Posterior cingulate gyrus (tissue), 11 donors: Measurements from ENCODE around the gene HORMAD2.
"Not testable (repeated sequence)": the region's sequence is repeated elsewhere in the genome, so short reads cannot be mapped to it uniquely, and the experiment has no call there.

Experiments used
- DNase-seq, 10 donors: peaks; one replicate each; pipeline versions ENCODE4 v3.0.0 to v3.0.0-alpha.2; 2020 to 2021; ENCODE audit warnings: mixed read lengths in 3 of 10
- intact Hi-C: fragments of 100-400 bp; cut with DNase I; formaldehyde crosslinking; loops from one replicate; pipeline ENCODE4 v1.15.1; 2023

HORMAD2 gene

DNA sequence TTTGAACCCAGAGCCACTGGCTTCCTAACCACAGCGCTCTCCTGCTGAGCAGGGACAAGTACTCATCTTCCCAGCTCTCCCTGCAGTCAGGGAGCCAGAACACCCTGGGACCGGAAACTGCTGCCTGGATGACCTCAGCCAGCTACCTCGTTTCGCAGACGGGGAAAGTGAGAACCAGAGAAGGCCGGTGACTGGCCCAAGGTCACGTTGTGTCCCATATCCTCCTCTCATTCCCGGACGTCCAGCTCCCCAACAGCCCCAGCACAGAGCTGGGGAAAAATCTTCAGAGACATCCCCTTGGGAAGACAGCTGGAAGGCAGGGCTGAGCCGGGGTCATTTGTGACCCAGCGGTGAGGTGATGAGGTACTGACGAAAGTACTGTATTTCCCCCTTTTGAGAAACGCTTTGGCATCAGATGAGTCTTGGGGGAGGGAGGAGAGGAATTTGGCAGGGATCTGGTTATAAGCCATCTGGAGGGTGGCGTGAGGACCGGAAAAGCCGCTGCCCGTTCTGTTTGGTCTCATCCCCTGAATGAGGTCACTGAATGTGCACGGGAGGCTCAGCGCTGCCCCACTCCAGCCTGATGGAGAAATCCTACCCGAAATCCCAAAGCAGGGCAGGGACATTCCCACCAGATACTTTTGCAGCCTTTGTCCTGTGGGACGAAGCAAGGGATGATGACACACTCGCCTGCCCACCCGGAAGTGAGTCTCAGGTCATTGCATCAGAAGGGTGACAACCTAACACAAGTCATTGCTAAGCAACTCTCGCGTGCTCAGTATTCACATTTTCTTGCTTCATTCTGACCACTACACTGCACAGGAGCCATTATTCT is 125.2 kb downstream of the HORMAD2 start:
- intact Hi-C loops: no loop called here
- no peak for DNase-seq

DNA sequence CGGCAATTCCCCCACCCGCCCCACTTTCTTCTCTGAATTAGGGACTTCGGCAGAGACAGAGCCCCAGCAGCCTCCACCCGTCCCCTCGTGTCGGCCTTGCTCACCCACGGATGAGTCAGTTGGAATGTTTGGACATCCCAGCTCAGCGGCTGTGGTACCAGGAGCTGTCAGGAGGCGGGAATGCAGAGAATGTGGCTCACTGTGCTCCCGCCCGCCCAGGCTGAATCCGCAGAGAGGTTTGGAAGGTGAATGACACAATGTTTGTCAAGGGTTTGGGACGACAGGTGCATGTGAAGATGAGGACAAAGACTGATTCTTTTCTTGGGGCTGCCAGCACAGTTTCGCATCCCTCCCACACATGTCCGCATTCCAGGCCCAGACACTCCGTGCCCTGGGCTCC is 126.7 kb downstream of the HORMAD2 start:
- intact Hi-C loops: no loop called here
- DNase-seq: peak in 6 of 10 donors; percentile 32 to 91 (median 62)

DNA sequence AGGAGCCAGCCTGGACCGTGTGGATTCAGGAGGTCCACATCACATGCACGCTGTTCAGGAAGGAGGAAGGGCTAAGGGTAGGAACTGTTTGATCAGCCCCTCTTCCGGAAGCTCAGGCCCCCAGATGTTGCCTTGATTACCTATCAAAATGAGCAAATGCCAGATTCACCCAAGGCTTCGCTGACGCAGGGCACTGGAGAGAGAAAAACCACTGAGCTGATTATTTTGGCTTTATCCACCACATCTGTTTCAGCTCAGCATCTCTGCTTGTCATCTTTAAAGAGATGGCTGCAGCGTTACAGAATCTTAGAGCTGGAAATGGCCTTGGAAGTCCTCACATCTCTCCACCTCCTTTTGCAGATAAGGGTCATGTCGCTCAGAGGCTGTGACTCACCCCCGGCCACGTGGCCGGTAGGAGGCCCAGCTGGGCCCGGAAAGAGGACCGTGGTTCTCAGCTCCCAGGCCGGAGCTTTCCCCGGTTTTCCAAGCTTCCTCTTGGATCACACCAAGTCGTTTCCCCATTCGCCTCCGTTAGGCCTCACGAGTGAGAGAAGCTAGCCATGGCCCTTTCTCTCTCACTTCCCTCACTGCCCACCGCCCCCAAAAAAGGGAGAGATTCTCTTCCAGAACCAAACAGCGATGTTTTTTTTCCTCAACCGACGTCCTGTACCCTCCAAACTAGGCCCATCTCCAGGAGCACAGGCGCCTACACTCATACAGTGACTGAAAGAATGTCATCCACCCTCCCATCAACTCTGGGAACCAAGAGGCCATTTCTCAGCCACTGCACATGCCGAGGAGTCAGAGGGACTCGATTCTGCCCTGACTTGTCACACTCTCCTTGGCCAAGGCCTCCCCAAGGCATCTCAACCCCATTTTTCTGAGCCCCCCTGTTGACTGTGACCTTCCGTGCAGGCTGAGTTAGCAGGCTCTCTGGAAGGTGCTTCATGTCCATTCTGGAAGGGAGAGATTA is 128.7 kb downstream of the HORMAD2 start:
- intact Hi-C loops: no loop called here
- DNase-seq: no peak

DNA sequence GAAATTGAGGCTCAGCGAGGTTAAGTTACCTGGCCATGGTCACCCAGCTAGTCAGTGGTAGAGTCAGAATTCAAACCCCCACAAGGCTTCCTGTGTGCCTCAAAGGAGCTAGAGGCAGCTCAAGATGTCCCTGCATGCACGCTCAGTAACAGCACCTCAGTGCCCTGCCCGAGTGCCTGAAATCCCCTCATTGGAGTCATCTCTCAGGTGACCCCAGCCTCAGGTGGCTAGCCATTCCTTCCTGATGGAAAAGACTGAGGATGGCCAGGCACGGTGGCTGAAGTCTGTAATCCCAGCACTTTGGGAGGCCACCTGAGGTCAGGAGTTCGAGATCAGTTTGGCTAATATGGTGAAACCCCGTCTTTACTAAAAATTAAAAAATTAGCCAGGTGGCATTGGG is 129.4 kb downstream of the HORMAD2 start:
- intact Hi-C loops: no loop called here
- no peak for DNase-seq

DNA sequence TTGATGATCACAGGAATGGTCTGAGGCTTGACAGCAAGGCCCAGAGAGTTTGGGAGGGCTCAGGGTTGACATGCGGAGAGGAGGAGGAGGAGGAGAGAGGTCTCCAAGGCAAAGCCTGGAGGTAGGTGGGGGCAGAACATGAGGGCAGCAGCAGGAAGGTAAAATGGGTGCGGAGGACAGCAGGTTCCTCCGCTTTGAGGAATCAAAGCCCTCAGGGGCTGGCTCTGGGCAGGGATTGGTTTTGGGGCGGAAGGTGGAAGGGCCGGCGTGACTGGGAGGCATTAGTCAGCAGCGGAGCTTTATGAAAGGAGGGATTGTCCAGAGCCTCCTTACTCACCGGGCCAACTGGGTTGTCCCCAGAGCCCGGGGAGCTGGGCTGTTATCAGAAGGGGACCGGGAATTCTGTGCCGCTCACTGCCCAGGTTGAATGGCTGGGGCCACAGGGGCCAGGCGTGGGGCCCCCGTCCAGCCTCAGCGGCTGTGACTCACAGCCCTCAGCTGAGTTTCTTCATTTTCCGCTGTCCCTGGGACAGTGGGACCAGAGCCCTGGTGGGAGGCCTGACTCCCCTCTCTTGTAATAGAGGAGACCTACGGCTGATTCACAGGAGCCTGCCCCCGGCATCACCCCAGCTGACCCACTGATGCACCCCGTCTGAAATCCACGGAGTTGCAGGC is 130.1 kb downstream of the HORMAD2 start:
- intact Hi-C loops: no loop called here
- peak in 5 of 10 donors; percentile 48 to 92 (median 61) for DNase-seq

DNA sequence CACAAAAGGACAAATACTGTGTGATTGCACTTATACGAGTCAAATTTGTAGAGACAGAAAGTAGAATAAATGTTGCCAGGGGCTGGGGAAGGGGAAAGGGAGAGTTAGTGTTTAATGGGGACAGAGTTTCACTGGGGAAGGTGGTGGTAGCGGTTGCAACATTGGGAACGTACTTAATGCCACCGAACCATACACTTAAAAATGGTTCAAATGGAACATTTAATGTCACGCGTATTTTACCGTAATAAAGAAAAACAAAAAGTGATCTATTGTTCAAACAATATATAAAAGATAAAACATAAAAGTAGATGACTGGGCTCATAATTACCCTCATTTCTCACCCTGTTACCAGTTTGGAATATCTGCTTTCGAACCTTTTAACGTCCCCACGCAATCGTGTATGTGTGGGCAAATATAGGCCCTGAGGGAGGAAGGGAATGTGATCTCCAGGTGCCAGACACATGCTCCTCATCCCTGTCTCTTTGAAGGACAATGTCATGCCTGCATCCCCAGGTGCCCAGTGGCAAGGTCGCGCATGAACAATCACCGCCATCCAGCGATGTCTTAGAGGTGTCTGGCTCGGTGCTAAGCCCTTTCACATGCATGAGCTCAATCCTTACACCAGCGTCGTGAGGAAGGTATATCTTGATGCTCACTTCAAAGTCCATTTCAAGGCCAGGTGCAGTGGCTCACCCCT is 131.0 kb downstream of the HORMAD2 start:
- intact Hi-C loops: no loop called here
- DNase-seq: no peak

DNA sequence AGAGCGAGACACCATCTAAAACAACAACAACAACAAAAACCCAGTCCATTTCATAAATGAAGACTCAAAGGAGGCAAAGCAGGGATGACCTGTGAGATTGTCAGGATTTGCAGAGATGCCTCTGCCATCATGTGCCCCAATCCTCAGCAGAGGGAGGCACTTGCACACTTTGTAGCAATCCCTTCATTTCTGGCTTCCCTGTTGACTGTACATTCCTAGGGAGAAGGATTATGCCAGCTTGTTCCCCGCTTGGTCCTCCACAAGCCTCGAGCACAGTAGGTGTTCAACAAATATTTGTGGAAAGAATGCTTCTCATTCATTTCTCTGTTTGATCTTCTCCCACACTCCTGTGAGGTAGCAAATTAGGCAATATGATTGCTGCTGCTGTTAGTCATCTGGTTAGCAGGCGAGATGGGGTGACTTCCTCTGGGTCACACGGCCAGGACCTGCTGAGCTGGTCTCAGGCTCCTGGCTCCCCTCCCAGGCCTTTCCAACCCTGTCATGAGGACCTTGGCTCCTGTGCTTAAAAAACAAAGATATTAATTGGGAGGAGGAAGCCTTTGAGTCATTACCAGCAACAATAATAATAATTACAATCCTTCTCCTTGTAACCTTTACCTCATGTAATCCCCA is 132.2 kb downstream of the HORMAD2 start:
- DNase-seq: no peak
- intact Hi-C loops: no loop called here

DNA sequence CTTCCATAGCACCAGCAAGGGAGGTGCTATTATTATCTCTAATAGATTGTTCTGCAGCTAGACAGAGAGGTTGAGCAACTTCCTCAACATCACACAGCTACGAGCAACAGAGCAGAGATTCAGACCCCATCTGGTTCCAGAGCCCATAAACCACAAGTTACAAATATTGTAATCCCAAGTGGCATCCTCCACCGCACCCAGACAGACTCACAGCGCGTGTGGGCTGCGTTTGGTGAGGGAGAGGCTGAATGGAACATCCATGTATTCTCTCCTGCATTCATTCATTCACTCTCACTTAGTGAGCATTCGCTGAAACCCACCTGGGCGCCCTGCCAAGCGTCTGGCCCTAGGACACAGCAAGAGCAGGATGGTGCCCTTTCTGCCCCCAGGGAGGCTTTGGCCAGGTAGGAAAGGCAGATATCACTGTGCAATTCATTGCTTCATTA is 132.8 kb downstream of the HORMAD2 start:
- intact Hi-C loops: no loop called here
- no peak for DNase-seq

DNA sequence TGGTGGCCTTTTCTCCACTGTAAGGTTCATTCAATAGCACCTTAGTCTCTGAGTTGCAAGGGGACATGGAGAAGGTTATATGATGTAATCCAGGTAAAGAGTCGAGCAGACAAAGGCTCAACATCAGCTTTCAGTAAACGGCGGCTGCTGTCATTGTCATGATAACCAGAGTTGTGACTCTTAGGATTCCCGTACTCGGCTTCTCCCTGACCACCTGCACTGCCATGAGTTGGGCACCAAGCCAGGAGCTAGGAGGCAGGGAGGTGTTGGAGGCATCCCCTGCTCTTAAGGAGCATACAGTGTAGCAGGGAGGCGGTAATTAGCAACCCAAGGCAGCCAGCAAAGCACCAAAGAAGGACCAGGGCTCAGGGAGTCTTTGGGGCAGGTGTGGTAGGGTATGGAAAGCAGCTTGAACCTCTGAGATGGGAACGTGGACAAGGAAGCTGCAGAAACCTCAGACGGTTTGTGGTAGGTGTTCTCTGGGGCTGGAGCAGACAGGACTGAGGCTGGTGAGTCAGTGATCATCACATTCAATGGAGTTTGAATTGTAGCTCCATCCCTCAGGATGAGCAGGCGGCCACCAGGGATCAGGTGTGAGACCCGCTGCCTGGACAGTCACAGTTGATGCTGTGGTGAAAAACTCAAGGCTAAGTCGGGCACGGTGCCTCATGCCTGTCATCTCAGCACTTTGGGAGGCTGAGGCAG is 134.6 kb downstream of the HORMAD2 start:
- intact Hi-C loops: no loop called here
- peak in 1 of 10 donors; percentile 25 for DNase-seq

DNA sequence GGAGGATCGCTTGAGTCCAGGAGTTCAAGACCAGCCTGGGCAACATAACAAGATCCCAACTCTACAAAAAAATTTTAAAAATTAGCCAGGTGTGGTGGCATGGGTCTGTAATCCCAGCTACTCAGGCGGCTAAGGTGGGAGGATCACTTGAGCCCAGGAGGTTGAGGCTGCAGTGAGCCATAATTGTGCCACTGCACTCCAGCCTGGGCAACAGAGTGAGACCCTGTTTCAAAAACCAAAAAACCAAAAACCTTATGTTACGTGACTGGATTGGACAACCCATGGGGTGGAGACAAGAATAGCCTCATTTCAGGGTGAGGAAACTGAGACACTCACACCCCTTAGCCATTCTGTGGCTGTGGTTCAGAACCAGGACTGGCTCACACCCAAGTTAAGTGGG is 136.0 kb downstream of the HORMAD2 start:
- DNase-seq, intact Hi-C loops: not testable (repeated sequence)

DNA sequence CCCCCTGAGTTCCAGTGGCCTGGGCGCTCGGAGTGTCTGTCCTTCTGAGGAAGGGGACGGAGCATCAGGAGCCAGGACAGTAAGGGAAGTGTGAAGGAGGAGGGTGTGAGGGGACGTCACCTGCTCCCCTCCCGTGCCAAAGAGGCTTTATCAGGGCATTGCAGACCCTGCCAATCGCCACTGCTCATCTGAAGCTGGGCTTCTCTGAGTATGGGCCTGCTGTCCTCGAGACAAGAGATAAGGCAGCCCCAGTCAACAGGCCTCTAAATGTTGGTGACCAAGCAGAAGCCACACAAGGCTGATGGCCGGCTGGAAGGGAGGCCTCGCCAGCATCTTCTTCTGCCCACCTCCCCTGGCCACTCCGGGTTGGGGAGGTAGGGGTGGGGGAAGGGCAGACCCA is 136.4 kb downstream of the HORMAD2 start:
- intact Hi-C loops: no loop called here
- DNase-seq: peak in 1 of 10 donors; percentile 41

DNA sequence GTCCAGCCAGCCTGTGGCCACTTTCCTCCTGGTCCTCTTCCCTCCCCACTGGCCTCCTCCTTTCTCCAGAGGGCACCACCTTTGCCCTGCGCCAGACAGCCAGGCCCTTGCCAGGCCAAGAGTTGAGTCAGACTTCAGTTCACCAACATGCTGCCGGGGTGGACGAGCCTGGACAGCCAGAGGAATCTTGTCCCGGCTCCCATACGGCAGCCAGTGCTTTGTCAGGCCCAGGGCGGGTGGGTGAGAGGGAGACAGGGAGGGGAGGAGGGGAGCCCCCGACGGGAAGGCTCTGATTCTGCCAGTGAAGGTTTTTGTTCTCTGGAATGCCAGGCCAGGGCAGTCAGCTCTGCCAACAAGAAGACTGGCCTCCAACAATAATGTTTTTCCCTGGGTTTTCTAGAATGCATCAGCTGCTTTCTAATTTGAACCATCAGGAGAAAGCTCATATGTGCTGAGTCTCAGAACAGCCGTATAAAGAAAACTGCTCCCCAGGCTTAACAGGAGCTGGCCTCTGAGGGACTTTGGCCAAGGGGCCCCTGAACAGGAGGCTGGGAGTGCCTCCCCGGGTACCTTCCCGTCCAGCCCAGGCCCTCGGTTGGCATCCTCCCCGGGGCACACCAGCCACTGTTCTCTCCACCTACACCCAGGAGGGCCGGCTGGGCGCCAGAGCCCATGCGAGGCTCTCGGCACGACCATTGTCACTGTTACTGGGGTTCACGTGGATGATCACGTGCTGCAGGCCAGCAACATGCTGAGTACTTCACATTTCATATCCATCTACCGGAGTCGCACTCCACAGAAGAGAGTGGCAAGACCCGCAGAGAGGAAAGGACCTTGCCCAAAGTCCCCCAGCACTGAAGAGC is 137.7 kb downstream of the HORMAD2 start:
- intact Hi-C loops: no loop called here
- DNase-seq: peak in 4 of 10 donors; percentile 37 to 85 (median 56)

DNA sequence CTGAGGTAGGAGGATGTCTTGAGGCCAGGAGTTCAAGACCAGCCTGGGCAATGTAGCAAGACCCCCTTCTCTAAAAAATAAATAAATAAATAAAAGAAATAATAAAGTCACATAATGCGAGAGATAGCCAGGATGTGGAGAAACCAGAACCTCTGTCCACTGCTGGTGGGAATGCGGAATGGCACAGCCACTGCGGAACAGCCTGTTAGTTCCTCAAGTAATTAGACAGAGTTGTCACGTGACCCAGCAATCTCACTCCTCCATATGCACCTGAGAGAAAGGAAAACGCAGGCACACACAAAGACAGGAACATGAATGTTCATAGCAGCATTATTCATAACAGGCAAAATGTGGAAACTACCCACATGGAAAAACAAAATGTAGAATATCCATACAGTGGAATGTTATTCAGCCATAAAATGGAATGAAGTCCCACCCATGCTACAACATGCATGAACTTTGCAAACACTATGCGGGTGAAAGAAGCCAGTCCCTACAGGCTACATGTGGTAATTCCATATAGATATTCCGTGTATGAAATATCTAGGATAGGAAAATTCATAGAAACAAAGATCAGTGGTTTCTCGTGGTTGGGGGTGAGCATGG is 138.9 kb downstream of the HORMAD2 start:
- intact Hi-C loops: no loop called here
- DNase-seq: peak in 1 of 10 donors; percentile 30

DNA sequence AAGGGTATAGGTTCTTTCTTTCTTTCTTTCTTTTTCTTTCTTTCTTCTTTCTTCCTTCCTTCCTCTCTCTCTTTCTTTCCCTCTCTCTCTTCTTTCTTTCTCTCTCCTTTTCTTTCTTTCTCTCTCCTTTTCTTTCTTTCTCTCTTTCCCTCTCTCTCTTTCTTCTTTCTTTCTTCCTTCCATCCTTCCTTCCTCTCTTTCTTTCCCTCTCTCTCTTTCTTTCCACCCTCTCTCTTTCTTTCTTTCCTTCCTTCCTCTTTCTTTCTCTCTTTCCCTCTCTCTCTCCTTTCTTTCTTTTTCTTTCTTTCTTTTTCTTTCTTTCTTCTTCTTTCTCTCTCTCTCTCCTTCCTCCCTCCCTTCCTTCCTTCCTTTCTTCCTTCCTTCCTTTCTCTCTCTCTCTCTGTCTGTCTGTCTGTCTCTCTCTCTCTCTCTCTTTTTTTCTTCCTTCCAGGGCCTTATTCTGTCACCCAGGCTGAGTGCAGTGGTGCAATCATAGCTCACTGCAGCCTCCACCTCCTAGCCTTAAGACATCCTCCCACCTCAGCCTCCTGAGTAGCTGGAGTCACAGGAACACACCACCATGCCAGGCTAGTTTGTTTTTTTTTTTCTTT is 139.5 kb downstream of the HORMAD2 start:
- DNase-seq: no peak
- intact Hi-C loops: no loop called here

DNA sequence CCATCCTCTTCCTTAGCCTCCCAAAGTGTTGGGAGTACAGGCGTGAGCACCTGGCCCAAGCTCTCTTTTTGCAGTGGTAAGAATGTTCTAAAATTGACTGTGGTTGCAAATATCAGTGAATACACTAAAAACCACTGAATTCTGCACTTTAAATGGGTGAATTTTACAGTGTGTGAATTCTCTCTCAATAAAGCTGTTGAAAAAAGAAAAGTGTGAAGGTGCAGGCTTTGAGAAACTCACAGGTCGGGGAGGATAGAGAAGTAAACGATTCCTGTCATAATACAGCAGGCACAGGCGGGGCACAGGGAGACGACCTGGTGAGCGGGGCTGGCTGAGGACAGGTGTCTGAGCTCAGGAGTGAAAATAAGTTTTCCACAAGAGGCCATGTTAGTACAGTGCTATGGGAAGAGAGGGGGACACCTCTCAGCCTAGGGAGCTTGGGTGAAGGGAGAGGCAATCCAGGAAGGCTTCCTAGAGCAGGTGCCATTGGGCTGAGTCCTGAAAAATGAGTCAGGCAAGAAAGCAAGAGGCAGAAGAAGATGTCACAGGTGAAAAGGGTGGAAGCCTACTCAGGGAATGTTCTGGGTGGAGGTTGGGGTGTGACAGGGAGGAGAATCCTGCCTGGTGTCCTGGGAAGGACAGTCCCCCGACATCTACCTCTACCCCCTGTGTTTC is 140.2 kb downstream of the HORMAD2 start:
- intact Hi-C loops: no loop called here

DNA sequence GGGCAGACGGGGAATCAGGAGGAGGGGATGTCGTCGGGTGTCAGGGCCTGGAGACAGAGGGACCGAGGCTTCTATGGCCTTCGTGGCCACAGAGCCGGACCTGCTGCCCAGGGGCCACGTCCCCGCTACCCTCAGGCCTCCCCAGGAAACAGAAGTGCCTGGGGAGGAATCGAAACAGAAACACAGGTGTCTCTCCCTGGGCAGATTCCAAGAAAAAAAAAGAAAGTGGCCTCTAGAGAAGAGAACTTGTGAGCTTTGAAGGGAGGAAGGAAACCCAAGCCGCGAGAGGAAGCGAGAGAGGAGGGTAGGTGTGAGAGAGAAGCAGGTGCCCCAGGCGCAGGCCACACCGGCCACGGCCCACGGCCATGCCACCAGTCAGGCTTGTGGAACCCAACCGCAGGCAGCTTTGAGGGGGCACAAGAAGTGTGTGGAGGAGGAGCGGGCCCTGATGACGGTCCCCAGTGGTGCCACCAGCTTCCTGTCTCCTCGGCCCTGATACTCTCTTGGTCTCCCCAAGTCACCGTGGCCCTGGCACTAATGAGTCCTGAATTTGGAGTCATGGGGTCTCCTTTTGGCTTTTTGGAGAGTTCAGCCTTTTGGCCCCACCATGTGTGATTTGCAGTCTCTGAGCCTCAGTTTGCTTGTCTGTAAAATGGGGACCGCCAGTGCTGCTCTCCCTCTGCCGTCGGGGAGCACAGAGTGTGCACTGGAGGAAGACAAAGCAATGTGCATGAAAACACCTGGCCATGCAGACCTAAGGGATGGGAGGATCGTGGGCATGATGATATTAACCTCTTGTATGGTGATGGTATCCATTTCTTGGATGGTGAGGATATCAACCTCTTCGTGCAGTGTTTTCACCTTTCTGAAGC is 141.1 kb downstream of the HORMAD2 start:
- intact Hi-C loops: no loop called here

More for the DNA sequence above, 140.2 kb downstream of the HORMAD2 start:
- peak in 1 of 10 donors; percentile 45 for DNase-seq

More for the DNA sequence above, 141.1 kb downstream of the HORMAD2 start:
- DNase-seq: peak in 2 of 10 donors; percentile 58 to 67
